HG02610 (cell line): ENCODE data around the gene UBA7.
"Not testable (repeated sequence)": the region's sequence is repeated elsewhere in the genome, so short reads cannot be mapped to it uniquely, and the experiment has no call there.

Source experiments
- ATAC-seq: cut with Tn5 transposase; IDR thresholded peaks from one replicate; pipeline ENCODE4 v1.9.1; 2021; ENCODE audit warnings: mild to moderate bottlenecking, moderate library complexity; ENCODE audit not compliant: unreplicated experiment

Gene UBA7, protein sequence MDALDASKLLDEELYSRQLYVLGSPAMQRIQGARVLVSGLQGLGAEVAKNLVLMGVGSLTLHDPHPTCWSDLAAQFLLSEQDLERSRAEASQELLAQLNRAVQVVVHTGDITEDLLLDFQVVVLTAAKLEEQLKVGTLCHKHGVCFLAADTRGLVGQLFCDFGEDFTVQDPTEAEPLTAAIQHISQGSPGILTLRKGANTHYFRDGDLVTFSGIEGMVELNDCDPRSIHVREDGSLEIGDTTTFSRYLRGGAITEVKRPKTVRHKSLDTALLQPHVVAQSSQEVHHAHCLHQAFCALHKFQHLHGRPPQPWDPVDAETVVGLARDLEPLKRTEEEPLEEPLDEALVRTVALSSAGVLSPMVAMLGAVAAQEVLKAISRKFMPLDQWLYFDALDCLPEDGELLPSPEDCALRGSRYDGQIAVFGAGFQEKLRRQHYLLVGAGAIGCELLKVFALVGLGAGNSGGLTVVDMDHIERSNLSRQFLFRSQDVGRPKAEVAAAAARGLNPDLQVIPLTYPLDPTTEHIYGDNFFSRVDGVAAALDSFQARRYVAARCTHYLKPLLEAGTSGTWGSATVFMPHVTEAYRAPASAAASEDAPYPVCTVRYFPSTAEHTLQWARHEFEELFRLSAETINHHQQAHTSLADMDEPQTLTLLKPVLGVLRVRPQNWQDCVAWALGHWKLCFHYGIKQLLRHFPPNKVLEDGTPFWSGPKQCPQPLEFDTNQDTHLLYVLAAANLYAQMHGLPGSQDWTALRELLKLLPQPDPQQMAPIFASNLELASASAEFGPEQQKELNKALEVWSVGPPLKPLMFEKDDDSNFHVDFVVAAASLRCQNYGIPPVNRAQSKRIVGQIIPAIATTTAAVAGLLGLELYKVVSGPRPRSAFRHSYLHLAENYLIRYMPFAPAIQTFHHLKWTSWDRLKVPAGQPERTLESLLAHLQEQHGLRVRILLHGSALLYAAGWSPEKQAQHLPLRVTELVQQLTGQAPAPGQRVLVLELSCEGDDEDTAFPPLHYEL

GRCh38 chr3:49813497-49814174 is at the start of gene UBA7:
Gene UBA7, minus strand, starts transcription at chr3:49813953. Its CDS starts 166 bp downstream, at chr3:49813787.
- peak; percentile 81 for ATAC-seq

- no peak for ATAC-seq
These were observed 46.0 kb upstream of the UBA7 start for GRCh38 chr3:49859576-49860305.

DNA sequence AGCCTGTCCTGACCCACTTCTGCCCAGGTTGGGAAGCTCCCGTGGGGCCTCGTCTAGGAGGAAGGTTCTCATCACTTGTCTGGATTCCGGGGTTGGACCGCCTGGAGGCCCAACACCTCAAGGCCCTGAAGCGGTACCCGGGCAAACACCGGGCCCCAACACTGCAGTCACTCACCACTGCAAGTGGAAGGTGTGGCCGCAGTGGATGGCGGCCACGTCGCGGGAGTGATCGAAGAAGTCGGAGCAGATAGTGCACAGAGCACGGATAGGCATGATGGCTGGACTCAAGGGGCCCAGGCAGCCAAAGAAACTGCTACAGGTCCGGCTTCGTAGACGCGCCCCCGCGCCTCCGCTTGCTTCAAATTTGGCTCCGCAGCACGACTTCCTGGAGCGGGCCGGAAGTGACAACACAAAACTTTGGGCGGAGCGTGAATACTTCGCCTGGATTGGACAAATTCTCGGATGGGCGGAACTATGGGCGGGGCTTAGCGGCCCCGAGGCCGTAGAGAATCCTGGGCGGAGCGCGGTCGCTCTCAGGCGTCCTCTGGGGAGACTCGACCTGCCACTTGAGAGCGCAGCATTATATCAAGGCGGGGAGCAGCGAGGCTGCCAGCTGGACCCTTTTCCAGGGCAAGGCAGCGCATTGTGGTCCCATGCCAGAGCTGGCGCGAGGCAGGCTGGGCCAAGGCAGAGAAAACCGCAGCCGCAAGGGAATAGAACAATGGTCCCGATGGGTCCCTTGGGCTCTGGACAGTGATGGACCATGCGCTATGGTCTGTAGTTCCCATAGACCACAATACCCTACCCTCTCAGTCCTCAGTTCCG is 42.6 kb upstream of the UBA7 start, which contains the start of gene TRAIP:
Gene TRAIP, minus strand, starts transcription at position 384 of the 825 bp plus-strand sequence. Its CDS starts 111 bp downstream, at position 273.
- peak; percentile 93 for ATAC-seq

- ATAC-seq, result no peak
These were observed 41.9 kb upstream of the UBA7 start for GRCh38 chr3:49855662-49856061.

GRCh38 chr3:49845694-49846093 is 31.9 kb upstream of the UBA7 start:
- no peak for ATAC-seq

DNA sequence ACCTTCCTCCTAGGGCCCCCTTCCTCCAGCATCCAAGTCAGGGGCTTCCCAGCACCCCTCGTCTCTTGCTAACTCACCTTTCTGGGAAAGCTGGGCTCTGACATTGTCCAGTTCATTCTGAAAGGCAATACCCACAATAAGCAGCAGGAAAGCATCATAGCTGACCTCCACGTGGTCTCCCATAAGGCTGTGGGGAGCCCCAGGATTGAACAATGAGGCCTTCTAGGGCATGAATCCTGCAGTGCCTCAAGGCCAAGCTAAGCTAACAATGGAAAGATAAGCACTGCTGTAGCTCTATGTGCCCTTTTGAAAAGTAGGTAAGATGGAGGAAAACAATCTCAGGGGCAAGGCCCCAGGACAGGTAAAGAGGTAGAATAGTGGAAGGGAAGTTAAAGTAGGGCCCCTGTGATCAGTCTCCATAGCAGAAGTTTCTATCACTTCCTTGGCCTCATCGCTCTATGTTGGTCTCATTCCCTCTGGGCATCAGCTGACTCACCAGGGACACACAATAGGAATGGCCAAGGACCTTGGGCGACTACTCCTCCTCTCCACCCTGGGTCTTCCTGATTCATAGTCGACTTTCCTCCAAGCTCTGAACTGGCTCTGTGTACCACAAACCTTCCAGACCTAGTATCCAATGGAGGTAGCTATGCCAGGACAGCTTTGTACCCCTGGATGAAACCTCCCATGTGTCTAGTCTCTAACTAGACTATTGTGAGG is 30.9 kb upstream of the UBA7 start:
- no peak for ATAC-seq

DNA sequence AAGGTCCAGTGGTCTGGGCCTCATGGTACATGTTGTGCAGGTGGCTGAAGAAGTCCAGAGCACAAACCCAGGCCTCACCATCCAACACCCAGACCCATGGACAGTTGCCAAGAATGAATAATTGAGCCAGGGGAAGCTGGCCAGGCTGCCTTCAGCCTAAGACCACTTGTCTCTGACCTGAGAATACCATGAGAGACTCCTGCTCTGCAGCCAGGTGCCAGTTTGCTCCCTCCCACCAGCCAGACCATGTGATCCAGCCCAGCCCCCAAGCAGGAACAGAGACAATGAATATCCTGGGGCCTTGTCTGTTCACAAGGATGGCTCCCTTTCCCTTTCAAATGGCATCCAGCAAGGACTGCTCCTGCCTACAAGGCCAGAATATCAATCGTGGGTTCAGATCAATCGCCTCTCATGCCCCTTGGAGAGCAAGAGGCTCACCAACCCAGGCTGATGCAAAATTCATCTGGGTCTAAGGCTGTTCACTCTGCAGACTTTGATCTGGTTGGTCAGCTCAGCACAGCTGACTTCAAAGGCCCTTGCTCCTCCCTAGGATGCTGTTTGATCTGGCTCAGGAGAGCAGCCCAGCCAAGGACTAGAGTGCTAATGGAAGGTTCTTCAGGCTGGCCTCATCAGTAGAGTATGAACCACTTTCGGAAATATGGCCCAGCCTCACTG is 29.2 kb upstream of the UBA7 start:
- ATAC-seq, result no peak

DNA sequence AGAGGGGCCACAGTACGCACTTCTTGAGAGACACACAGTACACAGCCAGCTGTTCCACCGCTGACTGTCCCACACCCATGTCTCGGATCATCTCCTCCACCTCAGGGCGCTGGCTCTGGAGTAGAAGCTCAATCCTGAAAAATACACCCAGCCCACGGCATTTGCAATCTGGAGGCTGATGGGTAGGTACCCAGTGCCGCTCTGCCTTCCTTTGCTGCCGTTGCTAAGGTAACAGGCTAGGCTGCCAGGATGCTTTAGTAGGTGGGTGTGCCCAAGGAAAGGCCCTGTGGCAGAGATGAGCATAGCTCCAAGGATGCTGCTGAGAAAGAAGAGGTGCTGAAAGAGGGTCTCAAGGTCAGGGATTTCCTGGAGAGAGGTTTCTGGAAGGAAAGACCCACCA is 28.1 kb upstream of the UBA7 start:
- ATAC-seq, result no peak

DNA sequence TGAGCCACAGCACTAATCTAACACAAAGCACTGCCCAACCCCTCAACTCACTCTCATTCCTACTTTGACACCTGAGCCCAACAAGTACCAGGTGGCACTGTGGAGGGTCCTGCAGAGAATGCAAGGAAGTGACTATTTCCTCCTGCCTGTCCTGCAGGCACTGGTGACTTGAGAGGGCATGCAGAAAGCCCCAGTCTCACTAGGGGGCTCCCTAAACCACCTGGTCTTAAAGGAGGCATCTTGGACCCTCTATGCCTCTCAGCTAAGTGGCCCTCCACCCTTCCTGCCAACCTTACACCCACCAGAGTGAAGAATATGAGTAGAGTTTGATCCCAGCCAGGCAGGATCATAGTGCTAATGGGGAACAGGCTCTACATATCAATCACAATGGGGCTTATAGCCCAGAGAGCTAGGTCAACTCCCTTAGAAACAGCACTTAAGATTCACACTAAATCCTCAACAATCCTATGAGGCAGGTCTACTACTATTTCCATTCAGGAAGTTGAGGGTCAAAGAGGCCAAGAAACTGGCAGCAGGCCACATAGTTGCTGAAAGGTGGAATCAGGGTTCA is 27.5 kb upstream of the UBA7 start:
- ATAC-seq, result no peak

DNA sequence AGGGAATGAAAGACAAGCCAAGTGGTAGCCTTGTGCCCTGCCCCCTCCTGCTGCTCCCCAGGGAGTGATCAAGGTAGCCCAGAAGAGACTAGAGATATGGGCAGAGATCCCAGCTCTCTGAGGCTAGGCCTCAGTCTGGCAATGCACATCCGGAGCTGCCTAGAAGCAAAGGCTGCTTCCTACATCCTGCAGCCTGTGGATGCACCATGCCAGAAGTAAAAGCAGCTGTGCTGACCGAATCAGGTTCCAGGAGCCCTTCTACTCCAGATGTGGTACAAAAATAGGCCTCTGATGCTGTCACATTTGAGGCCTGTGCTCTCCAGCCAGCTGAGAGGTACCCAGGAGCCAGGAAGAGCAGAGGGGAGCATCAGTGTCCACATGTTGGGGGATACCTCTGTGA is 26.6 kb upstream of the UBA7 start:
- no peak for ATAC-seq

DNA sequence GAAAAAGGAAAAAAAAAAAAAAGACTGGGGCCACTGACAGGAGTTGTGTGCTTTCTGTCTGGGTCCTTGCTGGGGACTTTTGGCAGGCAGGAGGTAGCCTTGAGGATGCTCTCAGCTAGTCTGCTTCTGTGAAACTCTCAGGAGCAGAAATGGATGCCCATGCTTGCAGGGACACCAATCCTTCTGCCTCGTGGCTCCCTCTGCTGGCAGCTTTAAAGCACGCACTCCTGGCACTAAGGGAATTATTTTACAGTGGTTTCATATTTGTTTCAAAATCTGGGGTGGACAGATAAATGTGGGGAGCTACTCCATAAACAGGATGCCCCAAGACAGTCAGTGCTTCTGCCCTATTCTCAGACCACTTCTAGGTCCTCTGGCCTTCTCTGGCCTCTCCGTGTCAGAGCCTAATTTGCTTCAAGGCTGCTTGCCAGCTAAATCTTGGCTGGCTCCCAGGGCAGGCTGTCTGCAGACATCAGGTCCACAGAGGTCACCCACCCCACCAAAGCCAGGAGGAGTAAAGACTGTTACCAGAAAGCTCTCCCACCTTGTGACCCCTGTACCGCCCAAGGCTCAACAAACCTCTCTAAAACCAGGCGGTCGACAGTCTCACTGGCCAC is 25.5 kb upstream of the UBA7 start:
- ATAC-seq, result no peak

DNA sequence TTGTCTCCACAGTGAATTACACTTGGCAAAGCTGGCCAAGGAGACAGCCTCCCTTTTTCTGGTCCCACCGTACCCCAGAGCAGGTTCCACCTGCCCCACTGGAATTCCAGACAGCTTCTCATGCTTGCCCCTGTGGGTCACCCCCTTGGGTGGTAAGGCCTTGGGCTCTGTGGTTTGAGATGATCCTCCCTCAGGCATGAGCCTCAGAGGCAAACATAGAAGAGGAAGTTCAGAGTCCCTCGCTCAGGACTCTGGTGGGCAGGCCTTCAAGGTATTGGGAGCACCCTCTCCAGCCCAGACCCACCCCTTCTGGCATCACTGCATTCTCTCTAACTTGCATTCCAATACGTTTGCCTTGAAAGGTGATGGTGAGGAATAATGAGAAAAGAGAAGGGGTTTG is 17.6 kb upstream of the UBA7 start:
- ATAC-seq, result no peak

DNA sequence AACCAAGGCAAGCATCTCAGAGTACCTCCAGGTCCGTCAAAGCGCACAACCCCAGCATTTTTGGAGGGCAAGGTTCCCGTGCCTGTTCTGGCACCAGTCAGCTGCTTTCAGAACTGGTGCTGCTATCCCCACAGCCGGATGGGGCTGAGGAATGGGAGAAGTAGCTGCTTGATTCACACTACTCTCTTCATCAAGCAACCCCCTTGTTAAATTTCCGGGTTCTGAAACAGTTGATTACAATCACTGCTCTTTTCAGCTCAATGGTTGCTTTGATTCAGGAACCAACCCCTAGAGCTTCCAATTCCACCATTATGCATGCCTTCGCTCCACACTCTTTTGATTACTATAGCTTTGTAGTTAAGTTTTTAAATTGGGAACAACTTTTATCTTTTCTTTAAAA is 12.3 kb upstream of the UBA7 start:
- ATAC-seq, result no peak

DNA sequence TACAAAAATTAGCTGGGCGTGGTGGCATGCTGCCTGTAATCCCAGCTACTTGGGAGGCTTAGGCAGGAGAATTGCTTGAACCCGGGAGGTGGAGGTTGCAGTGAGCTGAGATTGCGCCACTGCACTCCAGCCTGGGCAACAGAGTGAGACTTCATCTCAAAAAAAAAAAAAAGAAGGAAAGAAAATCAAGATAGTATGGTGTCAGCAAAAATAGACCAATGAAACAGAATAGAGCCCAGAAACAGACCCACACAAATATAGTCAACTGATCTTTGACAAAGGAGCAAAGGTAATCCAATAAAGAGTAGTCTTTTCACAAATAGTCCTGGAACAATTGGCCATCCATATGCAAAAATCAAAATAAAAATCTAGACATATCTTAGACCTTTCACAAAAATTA is 9.4 kb upstream of the UBA7 start:
- not testable (repeated sequence) for ATAC-seq

DNA sequence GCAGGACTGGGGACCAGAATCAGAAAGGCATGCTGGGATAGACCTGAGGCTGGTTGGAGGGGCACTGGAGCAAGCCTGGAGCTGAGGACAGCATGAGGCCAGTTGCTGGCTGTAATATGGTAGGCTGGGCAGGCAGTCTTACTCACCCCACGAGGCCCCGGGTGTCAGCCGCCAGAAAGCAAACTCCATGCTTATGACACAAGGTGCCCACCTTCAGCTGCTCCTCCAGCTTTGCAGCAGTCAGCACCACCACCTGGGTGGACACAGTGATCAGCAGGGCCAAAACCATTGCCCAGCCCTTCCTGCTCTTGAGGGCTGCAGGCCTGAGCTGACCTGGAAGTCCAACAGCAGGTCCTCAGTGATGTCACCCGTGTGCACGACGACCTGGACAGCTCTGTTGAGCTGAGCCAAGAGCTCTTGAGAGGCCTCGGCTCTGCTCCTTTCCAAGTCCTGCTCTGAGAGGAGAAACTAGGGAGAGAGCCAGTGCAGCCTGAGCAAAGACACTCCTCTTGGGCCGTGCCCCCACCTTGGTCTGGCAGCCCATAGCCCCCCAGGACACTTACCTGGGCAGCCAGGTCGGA is 747 bp downstream of the UBA7 start:
- no peak for ATAC-seq

- no peak for ATAC-seq
These were observed 6.2 kb downstream of the UBA7 start for GRCh38 chr3:49807431-49808114.

DNA sequence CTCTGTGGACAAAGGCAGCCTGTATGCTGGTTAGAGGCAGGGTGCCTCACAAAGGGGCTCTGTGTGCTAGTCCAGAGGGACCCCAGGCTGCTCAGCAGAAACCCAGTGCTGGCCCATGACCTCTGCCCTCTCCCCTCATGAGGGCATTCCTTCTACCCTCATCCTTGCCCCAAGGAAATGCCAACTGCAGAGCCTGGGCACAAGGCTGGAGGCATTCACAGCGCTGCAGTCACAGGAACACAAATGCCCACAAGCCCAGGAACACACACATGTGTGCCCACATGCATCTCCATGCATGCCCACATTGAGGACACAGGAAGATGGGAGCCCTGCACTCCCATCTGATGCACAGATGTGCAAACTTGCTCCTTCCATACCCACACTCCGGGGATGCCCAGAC is 6.9 kb downstream of the UBA7 start:
- ATAC-seq, result no peak
